CD4-positive, alpha-beta T cell treated with Interleukin-17A for 1 hour (primary cell): ENCODE measurements around the gene C2CD4B.
A peak's percentile ranks its signal among the peaks of the same experiment; 100 is the strongest.

Experiments
- DNase-seq: peaks from one replicate; pipeline ENCODE4 v3.0.0-alpha.2; 2020

Gene C2CD4B, protein sequence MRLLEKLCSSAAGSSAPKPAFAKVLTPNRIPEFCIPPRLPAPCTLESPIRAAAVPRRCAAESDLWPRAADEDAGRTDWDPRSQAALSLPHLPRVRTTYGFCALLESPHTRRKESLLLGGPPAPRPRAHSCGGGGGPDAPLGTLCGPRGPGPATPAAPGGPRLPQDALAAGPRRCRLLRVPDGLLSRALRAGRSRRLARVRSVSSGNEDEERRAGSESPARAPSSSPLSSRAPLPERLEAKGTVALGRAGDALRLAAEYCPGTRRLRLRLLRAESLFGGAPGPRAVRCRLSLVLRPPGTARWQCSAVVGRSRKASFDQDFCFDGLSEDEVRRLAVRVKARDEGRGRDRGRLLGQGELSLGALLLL

DNA sequence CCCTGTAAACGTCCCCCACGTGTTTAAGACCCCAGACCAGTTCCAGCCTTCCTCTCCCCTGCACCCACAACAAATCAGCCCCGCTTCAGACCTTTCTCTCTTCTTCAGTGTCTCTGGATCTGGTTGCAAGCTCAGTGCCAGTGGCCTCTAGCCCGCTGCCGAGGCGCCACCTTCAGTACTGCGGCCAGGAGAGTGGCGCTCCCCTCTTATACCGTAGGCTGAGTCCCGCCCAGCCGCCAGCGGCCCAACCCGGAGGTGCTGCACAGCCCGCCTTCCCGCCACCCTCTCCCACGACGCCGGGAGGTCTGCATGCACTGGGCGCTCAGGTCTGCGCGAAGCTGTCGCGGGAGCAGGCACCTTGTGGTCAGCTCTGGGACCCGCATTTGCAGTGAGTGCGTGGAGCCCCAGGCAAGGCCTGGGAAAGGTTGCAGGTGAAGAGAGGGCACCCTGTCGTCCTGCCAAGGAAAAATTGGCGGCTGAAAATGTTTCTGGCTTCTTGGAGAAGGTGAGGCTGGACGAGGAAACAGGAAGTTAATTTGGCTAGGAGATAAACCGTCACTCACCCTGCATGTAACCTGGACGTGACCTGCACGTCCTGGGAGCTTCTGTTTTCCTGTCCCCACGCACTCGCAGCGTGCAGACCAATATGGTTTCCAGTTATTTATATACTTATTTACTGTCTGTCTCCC, at the start of gene C2CD4B:
TSS of gene C2CD4B (minus strand) at position 182 of the 689 bp plus-strand sequence. CDS start 301 bp downstream, outside the sequence.
- peak; percentile 4 for DNase-seq

DNA sequence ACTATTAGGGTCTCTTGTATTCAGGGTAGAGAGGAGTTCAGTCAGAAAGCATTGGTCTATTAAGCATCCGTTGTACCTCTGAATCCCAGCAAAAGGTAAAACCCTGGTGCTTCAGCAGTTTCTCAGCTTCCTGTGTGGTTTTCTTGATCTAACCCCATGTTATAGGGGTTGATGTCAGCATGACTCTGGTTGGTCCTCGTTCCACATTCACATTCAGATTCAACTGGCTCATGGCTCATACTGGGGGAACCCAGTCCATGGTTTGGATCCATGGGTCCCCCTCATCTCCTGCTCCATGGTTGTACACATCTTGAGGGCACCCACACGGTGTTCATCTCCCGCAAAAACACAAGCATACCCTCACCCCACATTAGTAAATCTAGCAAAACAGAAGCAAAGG, 47.7 kb upstream of the C2CD4B start:
- DNase-seq: peak; percentile 23

DNA sequence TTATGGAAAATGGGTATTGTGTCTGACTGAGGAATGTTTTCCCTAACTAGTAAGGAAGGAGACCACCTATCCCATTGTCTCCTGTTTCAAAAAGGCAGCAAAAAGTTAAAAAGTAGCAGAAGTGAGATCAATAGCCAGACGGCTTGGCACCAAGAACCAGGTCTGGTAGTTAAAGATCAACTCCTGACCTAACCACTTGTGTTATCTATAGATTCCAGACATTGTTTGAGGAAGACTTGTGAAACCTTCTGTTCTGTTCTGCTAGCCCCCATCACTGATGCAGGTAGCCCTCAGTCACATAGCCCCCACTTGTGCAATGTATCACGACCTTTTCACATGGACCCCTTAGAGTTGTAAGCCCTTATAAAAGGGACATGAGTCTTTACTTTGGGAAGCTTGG, 46.3 kb upstream of the C2CD4B start:
- no peak for DNase-seq

DNA sequence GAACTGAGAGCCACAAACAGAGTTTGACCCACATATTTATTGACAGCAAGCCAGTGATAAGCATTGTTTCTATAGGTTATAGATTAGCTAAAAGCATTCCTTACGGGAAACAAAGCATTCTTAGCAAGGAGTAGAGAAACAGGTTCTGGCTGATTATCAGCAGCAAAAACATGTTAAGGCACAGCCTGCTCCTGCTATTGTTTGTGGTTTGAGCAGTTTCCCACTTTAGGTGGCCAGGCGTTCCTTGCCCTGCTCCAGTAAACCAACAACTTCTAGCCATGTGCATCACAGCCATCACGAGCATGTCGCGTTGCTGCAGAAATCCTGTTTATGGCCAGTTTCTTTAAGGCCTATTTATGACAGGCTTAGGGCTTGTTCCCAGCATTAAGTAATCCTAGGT, 44.7 kb upstream of the C2CD4B start:
- DNase-seq: no peak

DNA sequence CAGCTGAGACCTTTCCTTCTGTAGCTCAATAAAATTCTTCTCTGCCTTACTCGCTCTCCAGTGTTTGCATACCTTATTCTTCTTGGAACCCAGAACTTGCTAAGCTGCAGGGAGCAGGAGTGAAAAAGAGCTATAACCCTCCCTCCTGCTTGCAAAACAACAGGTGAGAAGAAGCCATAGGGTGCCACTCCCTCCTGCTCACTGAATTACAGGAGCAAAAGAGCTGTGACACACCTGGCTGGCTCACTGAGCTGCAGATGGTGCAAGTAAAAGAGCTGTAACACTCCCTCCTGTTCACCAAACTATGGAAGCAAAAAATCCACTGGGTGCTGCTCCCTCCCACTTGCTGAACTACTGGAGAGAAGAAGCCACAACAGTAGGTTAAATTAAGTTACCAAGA, 44.2 kb upstream of the C2CD4B start:
- DNase-seq: no peak

DNA sequence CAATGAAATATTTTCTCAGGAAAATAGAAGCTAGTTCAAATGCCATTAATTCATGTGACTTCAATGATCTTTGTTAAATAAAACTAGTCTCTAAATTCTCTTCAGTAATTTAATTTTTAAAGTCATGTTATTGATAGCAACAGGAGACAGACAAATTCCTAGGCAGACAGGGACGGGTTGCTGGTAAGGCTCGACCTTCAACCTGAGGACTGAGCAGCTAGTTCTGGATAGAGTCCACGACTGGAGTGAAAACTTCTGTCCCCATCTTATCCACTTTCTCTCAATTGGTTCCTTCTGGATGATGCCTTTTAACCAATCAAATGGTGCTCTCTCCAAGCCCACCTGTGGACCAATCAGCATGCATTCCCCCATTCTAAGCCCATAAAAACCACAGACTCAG, 43.8 kb upstream of the C2CD4B start:
- DNase-seq: no peak

DNA sequence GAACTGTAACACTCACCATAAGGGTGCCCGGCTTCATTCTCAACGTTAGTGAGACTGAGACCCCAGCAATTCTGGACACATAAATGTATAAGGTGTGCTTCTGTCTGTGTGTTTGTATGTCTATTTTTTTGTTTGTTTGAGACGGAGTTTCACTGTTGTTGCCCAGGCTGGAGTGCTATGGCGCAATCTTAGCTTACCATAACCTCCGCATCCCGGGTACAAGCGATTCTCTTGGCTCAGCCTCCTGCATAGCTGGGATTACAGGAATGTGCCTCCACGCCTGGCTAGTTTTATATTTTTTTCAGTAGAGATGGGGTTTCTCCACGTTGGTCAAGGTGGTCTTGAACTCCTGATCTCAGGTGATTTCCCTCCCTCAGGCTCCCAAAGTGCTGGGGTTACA, 43.3 kb upstream of the C2CD4B start:
- no peak for DNase-seq

DNA sequence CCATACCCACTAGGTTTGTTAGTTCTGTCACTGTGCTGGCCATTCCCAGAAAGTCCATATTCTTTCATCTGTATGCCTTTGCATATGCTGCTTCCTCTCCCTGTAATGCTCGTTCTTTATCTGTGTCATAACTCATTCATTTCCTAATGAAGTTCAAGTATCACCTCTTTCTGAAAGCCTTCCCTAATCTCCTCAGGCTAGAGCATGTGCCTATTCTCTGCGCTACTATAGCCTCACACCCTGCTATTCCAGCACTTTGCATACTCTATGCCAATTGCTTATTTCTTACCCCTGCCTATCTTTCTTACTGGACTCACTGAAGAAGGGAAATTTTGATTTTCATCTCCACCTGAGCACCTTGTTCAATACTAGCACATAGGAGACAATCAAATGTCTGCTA, 25.6 kb upstream of the C2CD4B start:
- no peak for DNase-seq

DNA sequence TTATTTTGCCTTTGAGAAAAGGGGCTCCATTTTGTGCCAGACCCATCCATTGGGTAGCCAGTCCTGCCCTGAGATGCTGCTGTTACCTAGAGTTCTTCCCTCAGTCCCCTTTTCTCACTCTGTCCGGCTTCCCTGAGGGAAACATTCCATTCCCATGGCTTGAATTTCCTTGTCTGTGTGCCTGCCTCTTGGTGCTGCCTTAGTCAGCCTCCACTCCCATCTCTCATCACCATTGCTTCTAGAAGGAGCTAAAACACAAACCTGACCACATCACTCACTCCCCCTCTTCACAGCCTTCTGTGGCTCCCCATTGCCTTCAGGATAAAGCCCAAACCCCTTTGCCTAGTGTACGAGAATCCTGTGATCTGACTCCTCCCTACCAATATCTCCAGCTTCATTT, 25.2 kb upstream of the C2CD4B start:
- no peak for DNase-seq

DNA sequence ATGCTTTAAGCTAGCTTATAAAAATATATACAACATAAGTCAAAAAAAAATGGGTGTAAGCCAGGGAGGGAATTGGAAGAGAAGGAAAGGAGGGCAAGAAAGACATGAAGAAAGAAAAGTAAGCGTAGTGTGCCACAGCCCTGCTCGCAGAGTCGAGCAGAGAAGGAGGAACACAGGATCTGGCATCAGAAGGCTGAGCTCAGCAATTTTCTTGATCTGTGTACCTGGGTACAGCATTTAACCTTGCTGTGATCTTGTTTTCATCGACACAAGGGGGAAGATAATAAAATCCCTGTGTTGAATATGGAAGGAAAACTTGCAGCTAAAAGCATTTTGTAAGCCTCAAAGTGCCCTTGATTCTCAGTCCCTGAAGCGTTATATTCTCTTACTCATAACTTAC, 23.7 kb upstream of the C2CD4B start:
- DNase-seq: no peak

DNA sequence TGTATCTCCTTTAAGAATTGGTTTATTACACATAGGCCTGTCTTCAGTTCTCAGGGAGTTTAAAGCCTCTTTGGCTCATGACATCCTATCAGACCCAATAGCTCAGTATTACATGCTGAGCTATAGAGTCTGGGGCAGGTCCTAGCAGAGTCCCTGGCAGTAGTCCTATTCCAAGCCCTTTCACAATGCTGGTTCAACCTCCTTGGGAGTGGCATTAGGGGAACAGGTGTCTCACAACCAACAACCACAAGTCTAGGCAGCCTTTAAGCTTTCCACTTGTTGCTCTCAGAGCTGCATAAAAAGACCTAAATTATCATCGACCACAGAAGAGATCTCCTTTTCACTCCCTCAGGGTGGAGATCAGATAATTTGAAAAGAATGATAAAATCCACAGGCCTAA, 22.8 kb upstream of the C2CD4B start:
- DNase-seq: no peak

DNA sequence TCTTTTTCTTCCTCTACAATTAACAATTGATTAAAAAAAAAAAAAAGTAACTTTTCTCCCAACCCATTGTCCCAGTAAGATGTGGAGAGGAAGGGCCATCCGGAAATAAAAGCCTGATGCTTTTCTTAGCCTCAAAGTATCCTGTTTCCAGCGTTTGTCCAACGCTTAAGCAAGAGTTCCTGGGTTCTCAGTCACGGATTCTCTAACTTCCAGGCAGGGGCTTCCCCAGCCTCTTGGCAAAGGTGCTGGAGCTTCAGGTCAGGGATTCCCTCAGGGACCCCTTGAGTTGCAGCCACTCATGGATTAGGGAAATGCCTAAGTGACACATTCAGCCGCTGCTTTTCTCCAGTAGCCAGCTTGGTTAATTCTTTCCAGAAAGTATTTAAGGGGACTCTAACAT, 22.3 kb upstream of the C2CD4B start:
- DNase-seq: no peak

DNA sequence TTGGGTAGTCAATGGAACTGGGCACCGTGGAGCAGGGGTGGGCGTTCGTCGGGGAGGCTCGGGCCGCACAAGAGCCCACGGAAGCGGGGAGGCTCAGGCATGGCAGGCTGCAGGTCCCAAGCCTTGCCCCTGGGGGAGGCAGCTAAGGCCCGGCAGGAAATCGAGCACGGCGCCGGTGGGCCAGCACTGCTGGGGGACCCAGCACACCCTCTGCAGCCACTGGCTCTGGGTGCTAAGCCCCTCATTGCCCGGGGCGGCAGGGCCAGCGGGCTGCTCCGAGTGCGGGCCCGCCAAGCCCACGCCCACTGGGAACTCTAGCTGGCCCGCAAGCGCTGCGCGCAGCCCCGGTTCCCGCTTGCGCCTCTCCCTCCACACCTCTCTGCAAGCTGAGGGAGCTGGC, 21.5 kb upstream of the C2CD4B start:
- DNase-seq: no peak

DNA sequence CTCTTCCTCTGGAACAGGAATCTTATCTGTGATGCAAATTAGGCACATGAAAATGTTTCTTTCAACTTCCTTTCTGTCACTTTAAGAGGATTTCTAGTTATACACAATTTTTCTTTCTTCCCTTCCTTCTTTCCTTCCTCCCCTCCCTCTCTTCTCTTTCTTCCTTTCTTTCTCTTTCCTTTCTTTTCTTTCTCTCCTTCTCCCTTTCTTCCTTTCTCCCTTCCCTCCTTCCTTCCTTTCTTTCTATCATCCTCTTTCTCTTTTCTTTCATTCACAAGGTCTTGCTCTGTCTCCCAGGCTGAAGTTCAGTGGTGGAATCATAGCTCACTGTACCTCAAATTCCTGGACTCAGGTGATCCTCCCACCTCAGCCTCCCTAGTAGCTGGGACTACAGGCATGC, 18.0 kb upstream of the C2CD4B start:
- DNase-seq: no peak

DNA sequence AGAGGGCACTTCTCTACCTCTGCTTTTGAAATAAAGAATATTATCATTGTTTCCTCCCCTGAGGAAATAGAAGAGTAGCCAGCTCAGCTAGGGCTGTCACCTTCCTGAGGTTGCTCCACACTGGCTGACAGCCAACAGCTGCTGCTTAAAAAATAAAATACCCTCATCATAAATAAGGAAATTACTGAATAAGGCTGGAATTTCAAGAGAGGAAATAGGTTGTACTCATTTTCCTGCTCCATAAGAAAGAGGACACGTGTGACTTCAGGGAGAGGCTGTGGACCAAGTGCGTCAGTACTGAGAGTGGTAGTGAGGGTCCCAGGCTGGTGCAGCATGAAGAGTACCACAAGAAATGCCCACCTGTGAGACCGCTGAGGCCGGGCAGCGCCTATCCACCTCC, 8.1 kb upstream of the C2CD4B start:
- DNase-seq: no peak

DNA sequence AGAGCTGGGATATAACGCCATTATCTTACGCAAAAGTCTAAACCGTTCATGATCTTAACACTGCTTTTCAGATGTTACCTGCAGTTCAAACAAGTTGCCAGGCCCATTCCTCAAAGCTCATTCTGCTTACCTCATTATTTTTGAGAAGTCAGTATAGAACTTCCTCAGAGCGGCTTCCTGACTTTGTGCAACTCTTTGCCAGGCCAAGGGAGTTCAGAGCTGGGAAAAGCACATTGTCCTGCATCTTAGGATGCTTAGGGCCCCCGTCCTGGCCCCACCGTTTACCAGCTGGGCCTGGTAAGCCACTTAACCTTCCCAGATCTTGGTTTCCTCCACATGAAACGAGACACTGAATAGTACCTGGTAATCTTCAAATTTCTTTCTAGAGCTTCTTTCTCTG, 6.8 kb upstream of the C2CD4B start:
- no peak for DNase-seq

DNA sequence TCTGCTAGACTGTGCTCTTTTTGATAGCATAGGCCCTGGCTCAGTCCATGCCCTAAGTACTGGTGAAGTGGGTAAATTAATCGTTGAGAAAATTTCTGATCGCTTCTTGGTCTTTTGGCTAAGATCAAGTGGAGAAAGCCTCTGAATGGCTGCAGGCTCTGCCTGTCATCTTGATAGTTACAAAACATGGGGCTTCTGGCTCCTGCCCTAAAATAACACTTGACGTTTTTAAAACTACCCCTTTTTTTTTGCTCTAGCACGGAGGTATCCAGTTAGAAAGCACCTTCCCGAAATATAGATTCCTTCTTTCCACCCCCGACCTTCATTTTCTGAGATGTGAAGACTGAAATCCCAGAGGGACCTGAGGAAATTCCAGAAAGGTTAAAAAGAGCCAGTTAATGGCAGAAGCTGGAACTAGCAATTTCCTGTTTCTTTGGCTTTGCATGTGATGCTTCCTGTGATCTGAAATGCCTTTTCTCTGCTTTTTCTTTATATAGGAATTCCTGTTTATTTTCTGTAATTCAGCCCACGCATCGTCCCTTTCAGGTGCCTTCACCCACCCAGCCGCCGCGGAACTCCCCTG, 799 bp upstream of the C2CD4B start:
- no peak for DNase-seq

DNA sequence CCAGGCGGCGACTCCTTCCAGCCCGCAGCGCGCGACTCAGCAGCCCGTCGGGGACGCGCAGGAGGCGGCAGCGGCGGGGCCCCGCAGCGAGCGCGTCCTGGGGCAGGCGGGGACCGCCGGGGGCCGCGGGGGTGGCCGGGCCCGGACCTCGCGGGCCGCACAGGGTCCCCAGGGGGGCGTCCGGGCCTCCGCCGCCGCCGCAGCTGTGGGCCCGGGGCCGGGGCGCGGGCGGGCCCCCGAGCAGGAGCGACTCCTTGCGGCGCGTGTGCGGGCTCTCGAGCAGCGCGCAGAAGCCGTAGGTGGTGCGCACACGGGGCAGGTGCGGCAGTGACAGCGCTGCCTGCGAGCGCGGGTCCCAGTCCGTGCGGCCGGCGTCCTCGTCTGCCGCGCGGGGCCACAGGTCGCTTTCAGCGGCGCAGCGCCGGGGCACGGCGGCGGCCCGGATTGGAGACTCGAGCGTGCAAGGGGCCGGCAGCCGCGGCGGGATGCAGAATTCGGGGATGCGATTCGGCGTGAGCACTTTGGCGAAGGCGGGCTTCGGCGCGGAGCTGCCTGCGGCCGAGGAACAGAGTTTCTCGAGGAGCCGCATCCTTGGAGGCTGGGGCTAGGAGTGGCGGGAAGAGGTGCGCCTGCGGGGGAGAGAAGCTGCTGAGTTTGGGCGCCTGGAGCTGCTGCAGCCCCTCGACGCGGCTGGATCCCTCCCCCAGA, 535 bp downstream of the C2CD4B start:
- no peak for DNase-seq

DNA sequence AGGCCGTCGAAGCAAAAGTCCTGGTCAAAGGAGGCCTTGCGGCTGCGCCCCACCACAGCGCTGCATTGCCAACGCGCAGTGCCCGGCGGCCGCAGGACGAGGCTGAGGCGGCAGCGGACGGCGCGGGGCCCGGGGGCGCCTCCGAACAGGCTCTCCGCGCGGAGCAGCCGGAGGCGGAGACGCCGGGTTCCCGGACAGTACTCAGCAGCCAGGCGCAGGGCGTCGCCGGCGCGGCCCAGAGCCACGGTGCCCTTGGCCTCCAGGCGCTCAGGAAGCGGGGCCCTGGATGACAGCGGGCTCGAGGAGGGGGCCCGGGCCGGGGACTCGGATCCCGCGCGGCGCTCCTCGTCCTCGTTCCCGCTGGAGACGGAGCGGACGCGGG, 1.1 kb downstream of the C2CD4B start:
- DNase-seq: no peak

DNA sequence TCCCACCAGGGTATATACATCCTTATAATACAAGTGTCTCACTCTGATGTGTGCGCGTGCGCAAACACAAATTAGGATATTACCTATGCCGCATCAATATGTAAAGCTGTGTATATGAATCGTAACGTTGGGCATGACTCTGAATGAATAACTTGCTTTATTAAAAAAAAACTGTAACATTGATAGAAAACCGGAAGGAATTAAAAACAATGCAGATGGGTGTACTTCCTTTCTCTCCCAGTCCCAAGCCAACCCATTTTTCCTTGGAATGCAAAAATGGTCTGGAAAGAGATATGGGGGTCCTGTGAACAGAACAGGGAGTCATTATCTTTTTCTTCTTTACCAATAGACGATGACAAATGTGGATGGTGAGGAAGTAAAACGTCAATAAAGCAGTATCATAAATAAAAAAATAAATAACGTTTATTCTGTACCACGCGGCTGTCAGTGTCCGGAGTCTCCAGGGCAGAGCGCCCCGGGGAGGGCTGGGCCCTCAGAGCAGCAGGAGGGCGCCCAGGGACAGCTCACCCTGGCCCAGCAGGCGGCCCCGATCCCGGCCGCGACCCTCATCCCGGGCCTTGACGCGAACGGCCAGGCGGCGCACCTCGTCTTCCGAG, 1.6 kb downstream of the C2CD4B start:
- no peak for DNase-seq

DNA sequence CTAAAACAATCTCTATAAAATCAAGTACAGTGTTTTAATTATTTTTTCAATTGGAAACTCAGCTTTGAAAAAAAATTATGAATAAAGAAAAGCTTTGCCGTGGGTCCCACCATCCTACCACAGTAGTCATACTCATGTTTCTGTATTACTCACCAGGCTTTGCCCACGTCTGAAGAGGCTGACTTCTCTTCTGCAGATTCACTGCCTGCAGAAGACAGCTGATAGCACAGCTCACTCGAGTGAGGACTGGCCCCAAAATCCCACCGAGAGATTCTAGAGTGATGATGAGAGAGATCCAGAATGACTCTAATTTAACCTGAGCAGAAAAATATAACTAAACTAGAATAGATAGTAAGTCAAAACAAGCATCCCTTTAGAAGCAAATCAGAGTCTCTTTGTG, 11.9 kb downstream of the C2CD4B start:
- no peak for DNase-seq

DNA sequence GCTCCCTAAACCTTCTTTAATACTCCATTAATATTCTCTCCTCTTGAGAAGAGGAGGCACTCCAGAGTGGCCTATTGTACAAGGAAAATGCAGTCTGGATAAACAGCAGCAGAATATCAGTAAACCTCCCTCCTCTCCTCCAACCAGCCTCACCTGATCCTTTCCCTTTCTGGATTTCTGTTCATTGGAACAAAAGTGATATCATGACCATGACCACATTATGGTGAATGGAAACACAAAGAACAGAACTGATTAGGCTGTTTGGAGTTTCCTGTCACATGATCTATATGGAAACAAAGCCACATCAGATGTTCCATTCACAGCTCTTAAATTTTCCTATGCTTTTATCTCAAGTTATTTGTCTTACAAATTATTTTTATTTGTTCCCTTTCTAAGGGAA, 14.6 kb downstream of the C2CD4B start:
- DNase-seq: no peak

DNA sequence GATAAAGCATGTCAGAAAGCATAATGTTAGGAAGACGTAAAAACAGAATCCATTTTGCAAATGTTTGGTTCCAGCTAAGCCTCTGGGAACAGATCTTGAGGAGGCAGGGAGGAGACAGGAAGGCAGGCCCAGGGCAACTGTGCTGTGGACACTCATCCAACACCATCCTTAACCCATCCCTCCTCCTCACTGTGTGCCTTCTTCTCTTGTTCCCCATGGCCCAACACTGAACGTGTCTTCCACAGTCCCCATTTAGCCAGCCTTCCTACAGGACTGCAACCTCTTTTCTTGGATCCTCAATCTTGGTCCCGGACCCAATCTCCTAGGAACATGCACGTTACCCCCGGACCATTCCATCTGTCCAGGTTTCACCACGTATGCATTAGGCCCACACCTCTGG, 15.4 kb downstream of the C2CD4B start:
- no peak for DNase-seq
